ENCODE results near the gene ADPRHL1.

DNA sequence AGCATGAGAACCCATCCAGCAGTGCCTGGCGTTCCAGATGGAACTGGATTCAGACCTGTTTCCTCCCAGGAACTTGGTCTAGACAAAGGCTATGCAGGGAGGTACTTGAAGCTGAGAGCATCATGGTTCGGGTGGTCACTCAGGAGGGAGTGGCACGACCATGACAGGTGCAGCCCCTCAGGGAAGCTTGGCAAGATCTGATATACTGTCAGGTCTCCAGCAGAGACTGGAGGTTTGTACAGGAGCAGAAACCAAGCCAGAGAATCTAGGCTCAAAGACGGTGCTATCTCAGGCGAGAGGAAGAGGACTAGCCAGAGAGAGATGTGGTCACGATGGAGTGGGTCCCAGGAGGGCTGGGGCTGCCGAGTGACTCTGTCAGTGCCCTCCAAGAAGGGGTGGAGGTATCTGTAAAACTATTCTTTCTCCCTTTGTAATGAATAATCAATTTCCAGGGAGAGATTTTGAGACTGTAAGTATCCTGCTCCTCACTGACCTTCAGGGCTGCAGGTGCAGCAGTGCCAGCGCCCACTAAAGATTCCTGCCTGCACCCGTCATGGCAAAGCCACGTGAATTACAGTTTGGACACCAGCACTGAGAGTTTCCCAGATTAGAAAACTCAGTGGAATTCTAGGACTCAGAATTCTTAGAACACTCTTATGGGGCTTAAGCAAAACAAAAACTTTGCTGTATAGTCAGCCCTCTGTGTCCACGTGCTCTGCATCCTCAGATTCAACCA lies 47.4 kb upstream of the ADPRHL1 start:
- TF ChIP-seq, protein P1, sequence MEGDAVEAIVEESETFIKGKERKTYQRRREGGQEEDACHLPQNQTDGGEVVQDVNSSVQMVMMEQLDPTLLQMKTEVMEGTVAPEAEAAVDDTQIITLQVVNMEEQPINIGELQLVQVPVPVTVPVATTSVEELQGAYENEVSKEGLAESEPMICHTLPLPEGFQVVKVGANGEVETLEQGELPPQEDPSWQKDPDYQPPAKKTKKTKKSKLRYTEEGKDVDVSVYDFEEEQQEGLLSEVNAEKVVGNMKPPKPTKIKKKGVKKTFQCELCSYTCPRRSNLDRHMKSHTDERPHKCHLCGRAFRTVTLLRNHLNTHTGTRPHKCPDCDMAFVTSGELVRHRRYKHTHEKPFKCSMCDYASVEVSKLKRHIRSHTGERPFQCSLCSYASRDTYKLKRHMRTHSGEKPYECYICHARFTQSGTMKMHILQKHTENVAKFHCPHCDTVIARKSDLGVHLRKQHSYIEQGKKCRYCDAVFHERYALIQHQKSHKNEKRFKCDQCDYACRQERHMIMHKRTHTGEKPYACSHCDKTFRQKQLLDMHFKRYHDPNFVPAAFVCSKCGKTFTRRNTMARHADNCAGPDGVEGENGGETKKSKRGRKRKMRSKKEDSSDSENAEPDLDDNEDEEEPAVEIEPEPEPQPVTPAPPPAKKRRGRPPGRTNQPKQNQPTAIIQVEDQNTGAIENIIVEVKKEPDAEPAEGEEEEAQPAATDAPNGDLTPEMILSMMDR (conservative IDR thresholded peaks at IDR 0.05 in 1 of 2, IDR thresholded peaks at IDR 0.05 in 1 of 2; ENCODE audit: extremely low read depth in 1 of 2, insufficient read depth in 1 of 2, low read depth in 1 of 2, low read length in 2 of 2), result no peak
- TF ChIP-seq EZH2 (IDR thresholded peaks at IDR 0.05; ENCODE audit: borderline replicate concordance, low read length), result no peak
